HG02610 (cell line): ENCODE measurements around the gene AMOT.

Experiments used
- ATAC-seq: cut with Tn5 transposase; IDR thresholded peaks from one replicate; pipeline ENCODE4 v1.9.1; 2021; ENCODE audit warnings: mild to moderate bottlenecking, moderate library complexity; ENCODE audit not compliant: unreplicated experiment

AMOT gene

GRCh38 chrX:112839856-112840255 is 775 bp downstream of the AMOT start:
- ATAC-seq: no peak

- no peak for ATAC-seq
Observed at GRCh38 chrX:112837531-112837930, 3.1 kb downstream of the AMOT start.

GRCh38 chrX:112835019-112835418 is 5.6 kb downstream of the AMOT start:
- ATAC-seq: no peak

GRCh38 chrX:112834031-112834845 is 6.4 kb downstream of the AMOT start:
- ATAC-seq: no peak

GRCh38 chrX:112832481-112833095 is 8.0 kb downstream of the AMOT start:
- ATAC-seq: no peak

- no peak for ATAC-seq
Observed at GRCh38 chrX:112830540-112830939, 10.1 kb downstream of the AMOT start.

- no peak for ATAC-seq
Observed at GRCh38 chrX:112827292-112827903, 13.2 kb downstream of the AMOT start.

- ATAC-seq: no peak
Observed at GRCh38 chrX:112826023-112826422, 14.6 kb downstream of the AMOT start.

GRCh38 chrX:112822892-112823291 is 17.7 kb downstream of the AMOT start:
- no peak for ATAC-seq

GRCh38 chrX:112820364-112821268 is 20.0 kb downstream of the AMOT start:
- ATAC-seq: peak; percentile 70

- no peak for ATAC-seq
Observed at GRCh38 chrX:112819813-112820212, 20.8 kb downstream of the AMOT start.

GRCh38 chrX:112819008-112819640 is 21.5 kb downstream of the AMOT start:
- no peak for ATAC-seq

GRCh38 chrX:112818114-112819007 is 22.3 kb downstream of the AMOT start:
- ATAC-seq: no peak

- ATAC-seq: no peak
Observed at GRCh38 chrX:112816908-112817307, 23.7 kb downstream of the AMOT start.

GRCh38 chrX:112814496-112814895 is 26.1 kb downstream of the AMOT start:
- ATAC-seq: no peak

GRCh38 chrX:112812741-112813140 is 27.9 kb downstream of the AMOT start:
- no peak for ATAC-seq

GRCh38 chrX:112808651-112809195 is 31.9 kb downstream of the AMOT start:
- no peak for ATAC-seq

- no peak for ATAC-seq
Observed at GRCh38 chrX:112808007-112808406, 32.6 kb downstream of the AMOT start.

- no peak for ATAC-seq
Observed at GRCh38 chrX:112803060-112803459, 37.6 kb downstream of the AMOT start.
